Mesenteric fat pad (tissue), 1 donor: ENCODE results near the gene SPTSSB. TPM values are rescaled to one million over a fixed set of nuclear protein-coding genes. Genes with fewer than 3 reads are reported as not detected.

Experiments
- DNase-seq: peaks from one replicate; pipeline ENCODE4 v3.0.0-alpha.2; 2020; ENCODE audit warnings: low spot score
- long read RNA-seq: library from polyadenylated mRNA; unstranded; transcript quantifications from one replicate; pipeline ENCODE4 v2.0.0, GENCODE V29; 2020
- total RNA-seq: library from RNA; stranded (reverse); fragmentation: NEBNext Ultra II Directional; extraction: Animal tissue kit (Norgen Biotek cat#: 25700); gene quantifications from one replicate; pipeline ENCODE4 v1.2.1, GENCODE V29; 2021
- donor health status: DM: yes; HTN: yes; CAD: no.

The SPTSSB gene
- total RNA-seq = not detected
- long read RNA-seq = 0 reads

- no peak for DNase-seq
Measured at GRCh38 chr3:161371441-161372320, at the start of gene SPTSSB. Gene SPTSSB (minus strand): TSS chr3:161371517. CDS start chr3:161346323, 25,194 bp downstream.

DNA sequence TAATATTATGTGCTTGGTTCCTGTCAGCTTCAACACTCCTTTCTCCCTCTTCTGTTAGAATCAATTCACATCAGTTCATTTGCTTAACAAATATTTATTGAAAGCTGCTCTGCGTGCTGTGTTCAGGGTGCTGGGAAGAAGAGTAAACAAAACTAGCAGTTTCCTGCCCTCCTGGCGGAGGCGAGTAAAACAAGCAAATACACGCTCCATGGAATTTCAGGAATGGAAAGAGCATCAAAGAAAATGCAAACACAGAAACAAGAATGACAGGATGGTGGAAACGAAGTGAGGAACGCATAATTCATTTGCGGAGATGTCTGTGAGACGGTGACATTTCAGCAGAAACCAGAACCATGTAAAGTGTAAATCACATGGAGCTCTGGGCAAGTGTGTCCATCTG lies 49.4 kb upstream of the SPTSSB start:
- DNase-seq = no peak

DNA sequence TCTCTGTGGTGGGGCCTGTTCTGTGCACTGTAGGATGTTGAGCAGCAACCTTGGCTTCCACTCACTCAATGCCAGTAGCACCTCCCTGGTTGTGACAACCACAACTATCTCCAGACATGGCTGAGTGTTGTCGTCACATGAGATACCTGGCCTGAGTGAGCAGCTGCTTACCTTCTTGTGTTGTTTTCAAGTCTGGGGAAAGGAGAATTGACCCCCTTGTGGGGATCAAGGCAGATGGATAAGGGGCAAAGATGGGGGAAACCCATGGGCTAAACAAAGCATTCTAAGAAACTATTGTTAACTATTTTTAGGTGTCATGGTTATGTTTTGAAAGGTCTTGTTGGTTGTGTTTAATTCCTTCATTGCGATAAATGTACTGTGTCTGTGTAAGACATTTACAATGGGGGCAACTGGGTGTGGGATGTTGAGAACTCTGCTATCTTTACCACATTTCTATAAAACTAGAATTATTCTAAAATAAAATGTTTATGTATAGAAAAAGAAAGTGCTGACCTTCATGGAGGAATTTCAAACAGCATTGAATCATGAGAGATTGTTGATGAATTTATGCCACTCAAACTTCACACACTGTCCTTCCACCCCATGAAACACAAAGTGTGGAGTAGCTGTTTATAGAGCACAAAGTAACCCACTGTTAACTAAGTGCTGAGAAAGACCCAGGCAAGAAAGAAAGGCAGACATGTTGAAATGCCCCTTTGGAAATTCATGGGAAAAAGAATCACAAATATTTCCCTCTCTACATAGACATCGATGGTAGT lies 48.4 kb upstream of the SPTSSB start:
- no peak for DNase-seq

DNA sequence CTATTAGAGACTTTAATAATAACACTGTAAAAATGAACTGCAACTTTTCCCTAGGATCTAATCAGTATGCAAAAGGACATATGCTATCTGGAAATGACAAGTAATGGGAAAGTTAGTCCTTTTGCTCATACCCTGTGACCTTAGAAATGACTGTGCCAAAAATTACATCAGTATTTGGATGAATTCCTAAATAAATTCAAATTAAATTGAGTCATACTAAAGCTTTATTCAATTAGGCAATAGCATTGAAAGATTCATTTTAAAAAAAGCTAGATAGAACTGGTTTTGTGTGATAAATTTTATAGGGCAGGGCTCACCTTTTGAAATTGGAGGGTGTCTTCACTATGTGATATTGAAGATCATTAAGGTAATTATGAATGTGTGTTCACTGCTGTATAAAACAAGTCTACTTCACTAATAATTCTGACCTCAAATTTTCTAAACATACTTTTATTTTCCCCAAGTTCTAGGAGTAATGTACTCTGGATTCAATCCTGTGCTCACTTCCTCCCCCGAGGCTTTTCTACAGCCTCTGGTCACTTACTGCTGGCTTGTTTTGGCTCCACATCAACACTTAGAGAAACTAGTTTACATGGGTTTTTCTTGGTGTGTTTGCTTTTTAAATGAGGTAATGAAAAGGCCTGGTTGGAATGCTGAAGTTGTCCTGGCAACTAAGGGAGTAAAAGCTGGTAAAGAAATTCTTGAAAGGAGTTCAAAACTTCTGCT lies 44.4 kb upstream of the SPTSSB start:
- DNase-seq = no peak

DNA sequence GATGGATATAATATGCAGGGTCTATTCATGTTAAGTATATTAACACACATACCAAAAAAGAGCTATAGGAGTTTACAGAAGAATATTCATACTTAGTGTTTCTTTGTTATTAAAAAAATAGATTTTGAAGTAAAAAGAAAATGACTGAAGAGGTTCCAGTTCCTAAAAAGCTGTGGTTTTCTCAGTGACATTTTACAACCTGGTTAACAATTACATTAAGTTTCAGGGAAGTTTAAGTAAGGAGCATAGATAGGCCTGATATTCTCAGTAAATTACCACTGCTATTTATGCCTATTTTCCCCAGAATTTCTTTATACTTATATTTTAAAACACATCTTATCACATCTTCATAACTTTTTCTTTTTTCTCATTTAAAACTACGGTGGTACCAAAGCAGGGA lies 43.6 kb upstream of the SPTSSB start:
- no peak for DNase-seq

DNA sequence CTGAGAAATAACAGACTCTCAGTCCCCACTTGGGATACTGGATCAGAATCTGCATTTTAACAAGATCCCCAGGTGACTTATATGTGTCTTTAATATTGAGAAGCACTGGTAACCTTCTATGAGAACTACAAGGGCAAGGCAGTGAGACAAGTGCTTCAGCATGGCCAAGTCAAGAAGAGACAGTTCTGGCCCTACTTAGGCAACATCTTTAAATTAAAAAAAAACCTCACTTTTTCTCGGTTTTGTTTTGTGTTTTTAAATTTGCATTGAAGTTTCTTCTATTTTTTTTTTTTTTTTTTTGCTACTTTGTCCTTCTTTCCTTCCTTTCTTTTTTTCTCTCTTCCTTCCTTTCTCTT lies 42.5 kb upstream of the SPTSSB start:
- no peak for DNase-seq

DNA sequence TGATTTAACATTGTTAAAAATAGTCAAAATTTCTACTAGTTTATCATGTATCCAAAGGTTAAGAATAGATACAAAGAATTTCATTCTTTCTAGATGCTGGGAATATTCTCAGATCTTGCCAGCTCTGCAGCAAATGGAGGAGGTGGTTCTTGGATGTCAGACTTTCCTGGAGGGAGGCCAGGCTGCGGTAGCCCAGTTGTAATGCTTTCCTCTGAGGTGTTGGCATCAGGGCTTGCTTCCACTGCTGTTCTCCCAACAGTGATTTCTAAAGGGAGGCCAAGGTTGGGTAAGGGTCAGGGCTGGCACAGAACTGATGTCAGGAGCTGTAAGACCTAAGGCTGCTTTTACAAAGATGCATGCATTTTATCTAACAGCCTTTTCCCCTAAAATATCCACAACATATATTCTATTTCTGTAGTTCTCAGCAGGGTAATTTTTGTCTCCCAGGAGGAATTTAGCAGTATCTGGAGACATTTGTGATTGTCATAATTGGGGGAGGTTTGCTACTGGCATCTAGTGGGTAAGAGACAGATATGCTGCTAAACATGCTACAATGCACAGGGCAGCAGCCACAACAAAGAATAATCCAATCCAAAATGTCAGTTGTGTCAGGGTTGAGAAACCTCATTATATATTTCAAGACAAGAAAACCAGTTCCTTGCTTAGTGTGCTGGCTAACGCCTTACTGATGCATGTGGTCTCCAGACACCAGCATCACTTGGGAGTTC lies 42.0 kb upstream of the SPTSSB start:
- no peak for DNase-seq

DNA sequence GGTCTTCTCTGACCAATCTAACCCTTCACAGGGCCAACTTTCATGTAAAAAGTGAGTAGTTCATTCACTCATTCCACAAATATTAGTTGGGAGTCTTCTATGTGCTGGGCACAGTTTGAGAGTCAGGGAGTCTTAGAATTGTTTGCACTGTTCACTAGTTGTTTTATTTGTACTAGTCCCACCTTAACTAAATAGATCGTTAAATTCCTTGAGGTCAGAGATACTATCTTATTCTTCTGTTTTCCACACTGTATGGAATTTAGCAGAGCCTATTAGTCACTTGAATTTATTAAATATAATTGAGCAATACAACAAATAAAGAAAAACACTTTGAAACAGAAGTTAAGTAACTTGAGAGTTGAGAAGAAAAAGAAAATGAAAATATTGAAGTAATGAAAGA lies 40.8 kb upstream of the SPTSSB start:
- DNase-seq = no peak

- no peak for DNase-seq
Measured at GRCh38 chr3:161409858-161410257, 38.5 kb upstream of the SPTSSB start.

DNA sequence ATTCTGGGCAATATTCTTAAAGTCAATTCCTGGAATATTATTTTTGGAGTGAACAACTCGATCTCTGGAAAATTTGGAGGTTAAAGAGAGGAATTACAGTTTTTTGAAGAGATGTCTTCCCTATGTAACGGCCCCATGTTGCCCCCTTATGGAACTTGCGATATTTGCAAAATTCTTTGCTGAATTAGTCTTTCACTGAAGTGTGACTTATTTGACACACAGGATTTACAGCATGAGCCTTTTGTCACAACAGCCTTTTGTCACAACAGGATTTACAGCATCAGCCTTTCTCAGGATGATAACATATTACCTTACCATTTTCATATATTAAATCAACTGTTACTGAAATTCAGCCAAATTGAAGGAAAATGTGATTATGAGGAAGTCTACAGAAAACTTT lies 37.8 kb upstream of the SPTSSB start:
- no peak for DNase-seq

DNA sequence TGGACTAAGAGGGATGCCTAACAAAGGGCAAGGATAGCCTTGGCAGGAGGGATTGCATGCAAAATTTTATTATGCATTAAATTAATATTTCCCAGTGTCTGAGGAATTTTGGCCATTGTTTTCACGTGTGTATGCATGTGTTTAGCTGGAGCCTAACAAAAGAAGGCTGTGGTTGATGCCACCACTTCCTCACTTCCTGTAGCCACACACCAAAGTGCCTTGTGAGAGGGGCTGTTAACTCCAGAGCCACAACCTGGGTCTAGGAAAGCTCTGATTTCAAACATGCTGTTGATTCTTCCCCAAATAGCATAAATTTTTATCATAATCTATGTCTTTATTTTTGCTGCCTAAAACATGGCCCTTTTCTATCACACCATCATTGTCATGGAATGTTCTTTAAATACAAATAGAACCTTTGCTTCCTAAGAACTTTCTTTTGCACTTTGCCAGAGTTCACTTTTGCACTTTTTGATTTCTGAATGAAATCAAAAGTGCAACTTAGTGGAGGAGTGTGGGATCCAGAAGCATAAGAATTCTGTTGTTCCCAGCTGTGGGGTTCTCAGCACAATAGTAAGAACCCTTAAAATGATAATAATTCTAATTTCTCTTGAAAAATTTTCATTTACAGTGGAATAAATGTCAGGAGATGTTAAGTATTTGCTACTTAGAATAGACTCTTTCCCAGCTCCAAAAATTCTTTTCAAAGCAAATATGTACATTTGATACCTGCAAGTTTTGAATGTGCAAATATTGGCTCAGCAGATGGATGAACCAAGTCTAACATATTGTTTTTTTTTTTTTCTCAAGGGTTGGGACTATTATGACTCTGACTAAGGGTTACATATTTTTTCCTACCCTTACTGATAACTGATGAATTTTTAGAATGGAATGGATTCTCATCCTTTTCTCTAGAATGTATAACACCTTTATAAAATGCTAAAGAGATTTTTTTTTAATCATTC lies 35.6 kb upstream of the SPTSSB start:
- DNase-seq = no peak

DNA sequence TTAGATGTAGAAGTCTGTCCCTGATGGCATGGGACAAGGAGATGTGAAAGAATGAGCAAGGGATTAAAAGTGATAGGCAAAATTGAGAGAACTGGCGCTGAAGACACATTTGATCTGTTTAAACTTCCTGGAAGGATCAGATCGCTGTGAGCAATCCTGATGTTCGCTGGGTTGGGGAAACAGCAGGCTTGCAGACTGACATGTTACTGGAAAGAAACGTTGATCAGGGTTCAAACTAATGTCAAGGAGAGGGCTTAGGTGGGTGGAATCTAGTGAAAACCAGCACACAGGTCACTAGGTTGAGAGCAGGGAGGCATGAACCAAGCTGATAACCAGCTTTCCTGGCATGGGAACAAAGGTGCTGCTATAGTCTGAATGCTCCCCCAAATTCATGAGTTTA lies 34.5 kb upstream of the SPTSSB start:
- DNase-seq = no peak

GRCh38 chr3:161405087-161405486 lies 33.8 kb upstream of the SPTSSB start:
- DNase-seq = no peak

DNA sequence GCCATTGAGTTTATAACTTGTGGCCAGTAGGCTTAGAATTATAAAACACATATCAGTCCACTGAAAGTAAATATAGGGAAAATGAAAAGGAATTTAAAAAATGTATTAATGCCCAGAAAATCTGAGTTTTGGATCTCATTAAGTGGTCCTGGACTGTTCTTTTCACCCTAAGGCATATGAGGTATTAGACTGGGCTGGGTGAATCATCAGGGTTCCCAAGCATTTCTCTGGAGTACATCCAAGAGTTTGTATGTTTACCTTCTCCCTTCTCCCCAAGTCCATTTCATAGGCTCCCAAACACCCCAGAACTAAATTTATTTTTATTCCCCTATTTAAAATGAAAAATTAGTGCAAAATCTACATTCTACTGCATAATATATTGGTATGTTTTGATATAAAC lies 31.9 kb upstream of the SPTSSB start:
- no peak for DNase-seq

DNA sequence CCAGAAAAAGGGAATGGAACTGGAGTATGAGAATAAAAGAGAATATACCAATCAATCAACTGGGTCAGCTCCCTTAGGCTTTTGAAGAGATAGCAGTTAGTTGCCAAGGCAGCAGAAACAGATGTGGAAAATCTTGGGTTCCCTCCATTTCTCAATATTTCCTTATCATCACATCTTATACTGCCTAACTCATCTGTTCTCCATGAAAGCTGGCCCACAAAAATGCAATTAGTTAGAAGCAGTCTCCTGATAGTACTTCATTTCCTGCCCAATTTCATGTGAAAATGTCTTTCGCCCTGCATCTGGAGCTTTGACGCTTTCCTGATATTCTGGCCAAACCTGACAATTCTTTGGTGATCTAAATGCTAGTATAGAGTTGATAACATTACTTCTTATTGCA lies 30.1 kb upstream of the SPTSSB start:
- DNase-seq = no peak

DNA sequence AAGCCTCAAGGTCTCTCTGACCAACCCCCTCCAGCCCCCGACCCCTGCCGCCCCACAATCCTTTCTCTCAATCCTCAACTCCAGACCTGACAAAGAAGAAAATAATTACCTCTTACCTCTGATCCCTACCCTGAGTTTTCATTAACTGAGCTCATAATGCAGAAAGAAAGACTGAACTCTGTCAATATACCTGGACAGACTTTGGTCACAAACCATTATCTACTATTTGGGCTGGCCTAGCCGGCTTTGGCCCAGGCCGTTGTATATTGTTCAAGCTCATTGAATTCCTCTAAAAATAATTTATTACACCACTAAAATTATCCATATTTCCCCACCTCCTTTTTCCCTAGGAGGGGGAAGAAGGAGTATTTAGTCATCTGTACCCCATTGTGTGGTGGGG lies 29.3 kb upstream of the SPTSSB start:
- no peak for DNase-seq

GRCh38 chr3:161395115-161396012 lies 24.0 kb upstream of the SPTSSB start:
- no peak for DNase-seq

DNA sequence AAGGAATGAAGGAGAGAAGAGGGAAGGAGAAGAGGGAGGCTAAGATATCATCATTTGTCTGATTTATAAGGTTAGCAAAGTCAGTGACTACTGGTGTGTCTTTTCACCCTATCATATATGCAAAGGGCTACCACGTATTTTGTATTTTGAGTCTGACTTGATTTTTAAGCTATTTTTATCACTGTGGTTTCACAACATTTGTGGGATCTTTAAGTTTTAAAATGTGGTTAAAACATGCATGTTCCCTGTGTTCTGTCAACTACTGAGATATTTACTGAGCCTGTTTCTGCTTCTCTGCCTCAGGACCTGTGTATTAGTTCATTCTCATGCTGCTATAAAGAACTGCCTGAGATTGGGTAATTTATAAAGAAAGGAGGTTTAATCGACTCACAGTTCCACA lies 22.5 kb upstream of the SPTSSB start:
- no peak for DNase-seq

- DNase-seq = no peak
Measured at GRCh38 chr3:161393310-161393709, 22.0 kb upstream of the SPTSSB start.
